Esophagus mucosa (tissue), 1 donor: ENCODE measurements around the gene DIAPH3. TPM values are rescaled to one million over a fixed set of nuclear protein-coding genes. Genes with fewer than 3 reads are reported as not detected.

Experiments
- ATAC-seq: fragments of 200-7000 bp; cut with Tn5 transposase; one replicate; pipeline ENCODE4 v1.9.1; 2020
- total RNA-seq: library from RNA; stranded (reverse); gene quantifications from one replicate; pipeline ENCODE4 v1.2.4, GENCODE V29; 2023
- donor health status: DM: yes; HTN: yes; CAD: no.

The DIAPH3 gene
- total RNA-seq, 1 donor from 2014 or later = 5.7 TPM

DNA sequence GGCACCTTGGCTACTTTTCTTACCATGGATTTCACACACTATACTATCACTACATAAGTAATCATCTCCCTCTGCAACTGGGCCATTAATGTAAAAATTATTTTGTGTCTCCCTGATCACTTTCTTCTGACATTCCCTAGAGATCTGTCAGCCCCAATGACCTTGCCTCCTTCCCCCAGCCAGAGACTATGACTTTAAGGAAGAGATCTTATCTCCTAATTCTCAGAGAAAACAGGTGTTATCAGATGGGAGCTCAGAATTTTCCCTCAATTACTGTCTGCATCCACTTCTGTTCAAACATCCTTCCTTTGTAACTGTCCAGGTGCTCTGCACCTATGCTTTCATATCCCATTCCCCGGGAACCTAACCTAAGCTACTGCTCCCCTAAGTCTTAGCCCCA is 397.5 kb downstream of the DIAPH3 start:
- ATAC-seq = no peak

DNA sequence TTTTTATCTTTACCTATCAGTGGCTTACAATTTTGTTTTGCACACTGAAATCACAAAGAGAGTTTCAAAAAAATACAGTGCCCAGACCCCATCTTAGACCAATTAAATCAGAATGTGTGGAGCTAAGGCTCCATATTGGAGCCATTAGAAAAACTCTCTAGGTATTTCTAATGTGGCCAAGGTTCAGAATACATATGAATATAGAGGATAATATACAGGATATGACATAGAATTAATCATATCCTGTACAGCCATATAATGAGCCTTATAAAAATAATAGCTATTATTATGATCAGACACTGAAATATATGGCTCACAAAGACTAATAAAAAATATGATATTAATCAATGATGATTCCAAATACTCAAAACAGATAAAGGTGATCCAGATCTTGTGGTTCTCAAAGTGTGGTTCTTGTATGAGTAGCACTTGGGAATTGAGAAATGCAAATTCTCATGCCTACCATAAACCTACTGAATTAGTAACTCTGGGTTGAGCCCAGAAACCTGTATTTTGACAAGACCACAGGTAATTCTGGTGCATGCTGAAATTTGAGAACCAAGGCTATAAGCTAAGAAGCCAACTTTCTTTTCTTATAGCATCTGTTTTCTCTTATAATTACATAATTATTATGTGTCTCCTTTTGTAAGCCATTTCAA is 408.0 kb downstream of the DIAPH3 start:
- ATAC-seq = no peak

DNA sequence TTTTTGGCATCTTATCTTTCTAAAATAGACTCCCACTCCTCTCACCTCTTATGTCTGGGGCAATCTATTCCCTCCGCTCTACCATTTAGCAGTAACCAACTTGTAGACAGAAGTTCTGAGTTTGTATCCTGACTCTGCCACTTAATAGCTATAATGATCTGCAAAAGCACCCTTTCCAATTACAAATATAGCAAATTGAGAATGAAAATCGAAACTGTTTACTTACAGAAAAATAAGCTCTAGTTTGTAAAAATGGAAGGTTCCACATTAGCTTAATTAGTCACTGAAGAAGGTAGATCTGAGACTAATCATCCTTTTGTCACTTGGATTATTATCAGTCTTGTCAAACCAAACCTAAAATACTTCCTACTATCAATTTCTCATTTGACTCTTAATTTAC is 409.3 kb downstream of the DIAPH3 start:
- ATAC-seq = no peak

DNA sequence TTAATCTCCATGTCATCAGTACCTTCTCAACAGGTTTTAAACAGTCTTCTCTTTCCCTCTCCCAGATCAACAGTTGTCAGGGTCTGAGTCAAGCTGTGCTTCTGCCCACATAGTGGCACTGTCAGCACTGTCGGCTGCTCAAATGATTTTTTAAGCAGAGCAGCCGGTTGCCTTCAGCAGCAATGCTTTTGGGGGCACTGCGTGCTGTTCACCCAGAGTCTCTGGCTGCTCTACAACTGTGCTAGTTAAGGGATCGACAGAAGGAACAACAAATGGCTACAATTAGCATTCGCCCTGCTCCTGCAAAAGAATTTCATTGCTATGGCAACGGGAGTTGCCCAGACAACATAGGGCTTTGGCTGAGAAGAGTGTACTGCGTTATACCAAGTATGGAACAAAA is 412.9 kb downstream of the DIAPH3 start:
- no peak for ATAC-seq

DNA sequence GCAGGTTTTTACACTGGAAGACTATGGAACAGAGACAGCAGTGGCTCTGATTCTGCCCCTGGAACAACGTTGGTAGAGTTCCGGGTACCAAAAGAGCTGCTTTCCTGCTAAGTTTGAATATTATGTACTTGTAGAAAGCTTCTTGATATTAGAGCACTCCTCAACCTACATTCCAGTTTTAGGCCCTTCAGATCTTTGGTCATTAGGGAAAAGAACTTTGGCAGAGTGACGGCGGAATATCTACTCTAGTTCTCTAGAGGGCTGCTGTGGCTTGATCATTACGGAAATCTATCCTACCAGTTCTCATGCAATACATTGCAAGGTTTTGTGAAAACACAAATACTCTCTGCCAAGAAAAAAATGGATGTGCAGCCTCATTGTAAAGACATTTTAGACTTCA is 415.7 kb downstream of the DIAPH3 start:
- ATAC-seq = no peak

DNA sequence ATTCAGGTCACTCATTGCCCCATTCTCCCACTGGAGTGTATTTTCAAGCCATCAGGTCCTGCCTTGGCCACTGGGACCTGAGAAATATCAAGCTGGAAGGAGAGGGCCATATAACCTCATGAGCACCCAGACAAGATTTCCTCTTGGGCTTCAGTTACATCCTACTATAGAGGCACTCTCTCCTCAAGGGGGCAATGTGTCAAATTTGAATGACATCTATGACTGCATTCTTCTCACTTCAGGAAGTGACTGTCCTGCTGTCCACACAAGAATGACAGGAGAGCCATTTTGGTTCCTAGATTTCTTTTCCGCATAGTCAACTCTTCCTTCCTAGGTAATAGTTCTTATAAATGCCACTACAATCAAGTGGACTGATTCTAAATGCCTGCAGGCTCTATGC is 416.2 kb downstream of the DIAPH3 start:
- ATAC-seq = no peak

DNA sequence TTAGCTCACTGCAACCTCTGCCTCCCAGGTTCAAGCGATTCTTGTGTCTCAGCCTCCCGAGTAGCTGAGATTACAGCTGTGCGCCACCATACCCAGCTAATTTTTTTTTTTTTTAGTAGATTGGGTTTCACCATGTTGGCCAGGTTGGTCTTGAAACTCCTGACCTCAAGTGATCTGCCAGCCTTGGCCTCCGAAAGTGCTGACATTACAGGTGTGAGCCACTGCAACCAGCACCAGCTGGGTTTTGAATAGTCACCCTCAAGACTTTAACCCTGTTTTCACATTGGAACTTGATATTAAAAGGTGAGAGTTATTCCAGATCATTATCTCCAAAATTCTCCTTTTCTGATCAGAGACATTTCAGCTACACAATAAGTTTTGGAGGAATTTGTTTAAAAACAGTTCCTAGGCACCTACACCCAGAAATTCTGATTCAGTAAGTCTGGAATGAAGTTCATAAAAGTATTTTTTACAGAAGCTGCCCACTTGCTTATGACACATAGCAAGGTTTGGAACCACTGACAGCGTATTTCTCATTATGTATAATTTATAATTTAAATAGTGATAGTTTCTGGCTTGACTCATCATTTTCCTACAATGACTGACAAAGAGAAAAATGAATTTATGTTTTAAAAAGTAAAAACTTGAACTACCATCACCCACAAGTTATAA is 417.3 kb downstream of the DIAPH3 start:
- ATAC-seq = no peak

DNA sequence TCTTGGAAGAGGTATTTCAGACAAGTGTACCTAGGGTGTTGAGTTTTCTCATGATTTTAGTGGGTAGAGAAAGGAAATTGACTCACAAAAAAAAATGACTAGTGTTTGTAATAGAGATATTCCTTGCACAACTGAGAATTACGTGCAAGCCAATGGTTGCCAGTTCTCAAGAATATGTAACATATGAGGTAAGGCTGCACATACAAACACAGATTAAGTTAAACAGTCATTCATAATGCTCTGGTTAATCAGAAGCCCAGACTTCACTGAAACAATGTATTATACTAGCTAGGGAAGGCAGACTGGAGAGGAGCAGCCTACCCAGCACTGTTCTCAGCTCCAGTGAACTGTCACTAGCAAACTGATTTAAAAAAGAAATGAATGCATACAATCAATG is 418.3 kb downstream of the DIAPH3 start:
- ATAC-seq = no peak

DNA sequence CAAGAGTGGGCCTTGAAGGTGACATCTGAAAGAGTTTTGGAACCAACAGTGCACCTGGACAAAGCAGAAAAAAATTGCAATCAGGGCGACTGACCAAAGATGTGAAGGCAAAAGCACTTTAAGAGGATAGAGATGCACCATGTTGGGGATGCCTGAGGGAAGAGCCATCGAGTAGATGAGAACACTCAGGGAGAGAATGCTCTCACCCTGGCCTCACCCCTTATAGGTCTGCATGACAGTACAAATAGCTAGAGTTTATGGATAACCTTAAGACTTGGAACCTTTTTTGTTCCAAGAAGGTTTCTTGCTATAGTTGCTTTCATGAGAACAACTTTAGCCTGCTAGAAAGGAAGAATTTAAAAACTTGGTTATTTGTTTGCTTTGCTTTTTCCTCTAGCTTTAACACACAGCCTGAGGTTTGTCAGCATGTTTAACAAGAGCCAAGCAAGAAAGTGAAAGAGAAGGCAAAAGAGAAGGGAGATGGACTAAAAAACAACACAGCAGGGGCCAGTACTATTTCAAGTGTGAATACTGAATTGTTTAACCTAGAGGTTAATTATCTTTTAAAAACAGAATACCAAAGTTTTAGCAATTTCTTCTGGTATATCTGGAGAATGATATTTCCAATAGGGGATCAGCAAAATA is 418.9 kb downstream of the DIAPH3 start:
- no peak for ATAC-seq

DNA sequence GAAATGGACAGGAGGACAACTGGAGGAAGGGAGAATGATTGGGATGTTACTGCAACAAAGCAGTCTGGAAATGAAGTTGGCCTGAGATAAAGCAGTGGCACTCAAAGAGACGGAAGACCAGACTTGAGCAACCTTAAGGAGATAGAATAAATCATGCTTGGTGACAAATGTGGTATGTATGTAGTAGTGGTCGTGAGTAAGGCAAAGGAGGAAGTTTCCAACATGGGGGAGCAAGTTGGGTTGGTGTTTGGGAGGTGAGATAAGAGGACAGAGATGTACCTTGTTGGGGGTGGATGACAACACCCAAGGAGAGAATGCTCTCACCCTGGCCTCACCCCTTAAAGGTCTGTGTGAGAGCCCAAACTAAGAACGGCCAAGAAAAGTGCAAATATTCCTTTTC is 420.5 kb downstream of the DIAPH3 start:
- ATAC-seq = no peak

DNA sequence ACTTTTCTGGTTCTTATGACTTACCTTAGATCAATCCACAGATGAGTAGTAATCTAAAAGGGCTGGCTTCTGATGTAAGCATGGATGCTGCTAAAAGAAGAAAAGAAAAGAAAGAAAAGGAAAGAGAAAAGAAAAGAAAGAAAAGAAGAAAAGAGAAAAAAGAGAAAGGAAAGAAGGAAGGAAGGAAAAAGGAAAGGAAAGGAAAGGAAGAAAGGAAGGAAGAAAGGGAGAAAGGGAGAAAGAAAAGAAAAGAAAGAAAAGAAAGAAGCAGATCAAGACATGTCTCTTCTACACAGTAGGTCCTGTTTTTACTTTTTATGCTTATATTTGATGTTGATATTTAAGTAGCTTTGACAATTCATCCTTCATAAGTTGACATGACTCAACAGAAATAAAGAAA is 421.3 kb downstream of the DIAPH3 start:
- no peak for ATAC-seq

DNA sequence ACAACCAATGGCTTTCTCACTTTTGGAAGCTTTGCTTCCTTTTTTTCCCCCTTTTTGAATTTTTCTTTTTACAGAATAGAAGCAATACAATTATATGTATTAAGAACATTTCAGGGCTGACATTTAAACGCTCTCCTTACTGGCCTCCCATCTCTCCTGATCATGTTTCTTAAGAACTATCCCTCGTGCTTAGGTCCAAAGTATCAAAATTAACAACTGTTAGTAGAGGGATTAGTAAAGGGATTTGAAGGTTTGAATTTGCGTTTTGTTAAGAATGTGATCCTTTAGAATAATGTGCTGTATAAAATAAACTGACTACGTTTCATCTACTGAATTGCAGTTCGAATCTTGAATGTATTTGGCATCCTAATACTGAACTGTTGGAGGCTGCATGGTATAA is 424.8 kb downstream of the DIAPH3 start:
- ATAC-seq = no peak

DNA sequence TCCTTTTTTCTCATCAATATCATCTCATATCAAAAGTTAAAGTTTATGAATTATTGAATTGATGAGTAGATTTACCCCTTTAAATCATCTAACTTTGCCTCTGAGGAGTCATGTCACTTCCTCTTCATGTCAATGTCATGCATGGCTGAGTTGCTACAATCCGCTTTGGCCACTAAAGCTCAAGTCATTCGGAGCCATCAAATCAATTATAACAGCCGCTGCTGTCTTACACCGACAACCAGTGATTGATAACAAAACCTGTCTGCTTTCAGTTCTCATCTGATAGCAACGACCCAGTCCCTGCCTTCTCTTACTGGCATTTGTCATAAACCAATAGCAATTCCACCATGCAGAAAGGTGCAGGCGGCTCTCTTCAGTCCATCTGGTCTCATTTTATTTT is 429.3 kb downstream of the DIAPH3 start:
- no peak for ATAC-seq

DNA sequence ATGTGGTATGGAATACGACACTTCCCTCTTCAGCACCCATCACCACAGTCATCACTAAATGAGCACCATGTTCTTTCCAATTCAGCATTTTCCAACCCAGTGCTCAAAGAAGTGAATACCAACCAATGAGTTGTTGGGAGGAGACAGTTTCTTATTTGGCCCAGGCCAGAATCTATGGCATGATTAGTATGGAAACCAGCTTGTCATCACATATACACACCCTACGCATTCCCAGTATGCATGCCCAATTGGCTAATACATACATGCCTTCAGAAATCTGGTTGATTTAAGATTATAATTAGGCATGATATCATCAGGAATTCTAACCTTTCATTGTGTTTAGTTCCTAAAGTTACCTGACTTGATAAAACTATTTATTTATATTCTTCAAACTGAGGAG is 430.0 kb downstream of the DIAPH3 start:
- ATAC-seq = no peak

DNA sequence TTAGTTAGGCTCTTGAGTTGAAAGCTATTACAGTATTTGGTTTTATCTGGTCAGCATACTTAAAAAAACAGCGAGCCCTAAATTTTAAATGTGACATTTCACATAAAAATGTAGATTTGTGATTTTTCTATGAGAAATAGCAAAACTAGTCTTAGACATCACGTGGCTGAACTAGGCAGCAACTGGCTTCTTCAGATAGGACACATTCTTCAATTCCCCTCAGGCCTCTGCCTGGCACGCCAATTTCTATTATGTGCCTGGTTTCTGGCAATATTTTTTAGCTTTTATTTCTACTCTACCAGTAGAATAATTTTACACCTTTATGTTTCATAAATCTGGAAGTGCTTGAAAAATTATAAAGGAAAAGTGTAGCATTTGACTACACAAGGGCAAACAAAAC is 433.7 kb downstream of the DIAPH3 start:
- ATAC-seq = no peak

DNA sequence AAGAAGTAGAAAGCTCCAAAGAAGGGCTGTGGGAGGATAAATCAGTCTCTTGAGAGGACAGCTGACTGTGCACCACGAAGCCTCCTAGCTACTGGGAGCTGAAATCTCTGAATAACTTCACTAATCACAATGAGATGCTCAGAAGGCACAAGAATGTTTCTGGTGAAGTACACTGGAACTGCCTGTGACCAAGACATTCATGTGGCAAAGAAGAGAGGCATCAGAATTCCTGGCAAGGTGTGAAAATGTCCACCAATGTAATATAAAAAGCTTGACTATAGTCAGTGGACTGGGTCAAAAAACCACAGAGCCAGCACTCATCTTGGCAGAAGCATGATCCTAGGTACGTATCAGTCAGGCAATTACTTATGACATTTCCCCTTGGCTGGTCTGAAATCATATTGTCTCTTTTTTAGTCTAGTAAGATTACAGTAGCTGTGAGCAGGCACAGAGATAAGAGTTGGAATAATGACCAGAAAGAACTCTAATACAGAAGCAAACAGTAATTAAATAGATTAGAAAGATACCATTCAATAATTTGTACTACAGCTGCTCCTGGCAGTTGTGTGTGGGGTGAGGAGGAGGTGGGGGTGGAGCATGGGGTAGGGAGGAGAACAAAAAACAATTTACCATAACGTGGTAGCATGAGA is 434.7 kb downstream of the DIAPH3 start:
- ATAC-seq = no peak

DNA sequence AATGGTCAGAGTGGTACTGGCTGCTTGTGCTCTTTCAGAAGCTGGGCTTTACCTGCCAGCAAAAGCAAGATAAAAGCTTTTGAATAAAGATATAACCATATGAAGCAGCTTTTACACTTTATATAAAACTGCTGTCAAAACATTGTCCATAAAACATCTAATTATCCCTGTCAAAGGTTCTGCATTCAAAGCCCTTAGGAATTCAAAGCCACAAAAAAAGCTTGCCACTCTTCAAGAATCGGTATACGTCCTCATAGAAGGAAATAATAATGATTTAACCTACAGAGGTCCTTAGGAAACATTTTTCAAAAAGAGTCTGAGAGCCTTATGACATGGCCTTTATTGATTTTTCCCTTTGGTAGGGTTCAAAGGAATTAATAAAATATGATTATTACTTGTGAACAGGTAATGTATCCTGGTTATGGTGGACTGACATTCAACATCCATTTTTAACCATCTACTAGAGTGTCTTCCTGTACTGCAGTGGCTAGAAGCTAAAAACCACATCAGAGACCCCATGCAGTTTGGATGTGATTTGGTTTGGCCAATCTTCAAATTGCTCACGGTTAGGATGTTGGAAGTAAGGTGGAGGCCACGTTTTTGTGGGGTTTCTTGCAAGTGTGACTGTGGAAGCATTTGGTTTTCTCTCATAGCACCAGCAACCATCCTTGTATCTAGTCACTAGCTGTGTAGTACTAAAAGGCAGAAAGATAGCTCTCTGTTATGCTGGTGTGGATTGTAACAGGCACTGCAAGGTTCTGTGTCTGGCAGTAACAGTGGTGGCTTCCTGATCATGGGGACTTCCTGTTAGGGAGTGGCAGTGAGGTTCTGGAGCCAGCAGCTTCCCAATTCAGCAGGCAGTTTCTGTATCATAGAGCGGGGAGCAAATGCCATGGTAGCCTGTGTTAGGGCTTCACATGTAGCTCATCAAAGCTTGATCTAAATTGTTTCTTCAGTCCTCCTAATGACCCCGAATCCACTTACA is 441.5 kb downstream of the DIAPH3 start:
- ATAC-seq = no peak

DNA sequence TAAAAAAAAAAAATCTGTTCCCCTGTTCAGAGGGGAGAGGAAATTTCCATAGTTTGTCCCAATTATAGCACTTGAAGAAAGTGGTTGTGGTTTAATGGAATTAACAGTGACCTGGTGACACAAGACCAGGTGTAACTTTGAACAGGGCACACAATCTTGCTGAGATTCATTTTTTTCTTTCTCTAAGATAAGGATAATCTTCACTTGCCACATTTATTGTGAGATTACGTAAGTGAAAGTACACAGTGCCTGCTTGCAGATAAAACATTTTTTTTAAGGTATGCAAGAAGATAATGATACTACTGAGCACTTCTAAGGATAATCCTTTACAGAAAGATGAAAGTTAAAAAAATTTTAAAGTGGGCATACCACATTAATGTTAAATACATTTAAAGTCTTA is 448.1 kb downstream of the DIAPH3 start:
- ATAC-seq = no peak

DNA sequence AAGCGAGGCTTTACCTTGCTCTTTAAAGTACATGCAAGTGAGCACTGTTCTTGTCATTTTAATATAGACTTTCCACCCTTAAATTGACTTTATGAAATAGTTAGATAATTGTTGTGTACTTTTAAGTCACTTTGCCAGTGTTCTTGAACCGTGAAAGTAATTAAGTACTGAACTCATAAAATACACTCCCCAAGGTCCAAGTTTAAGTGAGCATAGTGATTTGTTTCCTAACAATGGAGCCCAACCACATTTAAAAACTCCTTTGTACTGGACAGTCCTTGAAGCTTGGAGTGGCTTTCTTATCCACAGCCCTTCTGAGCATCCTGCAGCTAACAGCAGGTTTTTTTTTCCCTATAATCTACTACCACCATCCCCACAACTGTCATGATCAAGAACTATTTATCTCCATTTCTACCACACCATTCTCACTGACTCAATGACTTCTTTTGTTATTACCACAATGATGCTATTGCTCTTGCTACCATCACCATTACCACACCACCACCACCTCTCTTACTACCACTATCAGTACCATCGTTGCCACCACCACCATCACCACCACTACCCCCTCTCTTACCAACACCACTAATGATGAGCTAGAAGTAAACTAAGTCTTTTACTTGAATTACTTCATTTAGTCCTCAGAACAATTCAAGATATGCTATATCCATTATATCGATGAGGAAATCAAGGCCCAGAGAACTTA is 452.6 kb downstream of the DIAPH3 start:
- ATAC-seq = no peak

DNA sequence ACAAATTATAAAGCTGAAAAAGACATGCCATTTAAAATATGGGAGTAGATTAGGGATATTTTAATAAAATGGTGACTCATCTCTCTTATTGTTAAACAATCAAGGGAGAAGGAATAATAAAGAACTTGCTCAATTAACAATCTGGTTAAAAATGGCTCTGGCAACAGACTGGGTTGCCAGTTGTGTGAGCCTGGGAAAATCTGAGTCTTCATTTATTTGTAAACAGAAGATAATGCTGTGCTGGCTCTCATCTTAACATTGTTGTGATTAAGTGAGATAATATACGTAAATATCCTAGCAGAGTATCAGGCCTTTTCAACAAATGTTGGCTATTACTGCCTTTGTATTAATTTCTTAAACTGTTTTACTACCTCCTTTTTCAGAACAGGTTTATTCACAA is 453.3 kb downstream of the DIAPH3 start:
- no peak for ATAC-seq

DNA sequence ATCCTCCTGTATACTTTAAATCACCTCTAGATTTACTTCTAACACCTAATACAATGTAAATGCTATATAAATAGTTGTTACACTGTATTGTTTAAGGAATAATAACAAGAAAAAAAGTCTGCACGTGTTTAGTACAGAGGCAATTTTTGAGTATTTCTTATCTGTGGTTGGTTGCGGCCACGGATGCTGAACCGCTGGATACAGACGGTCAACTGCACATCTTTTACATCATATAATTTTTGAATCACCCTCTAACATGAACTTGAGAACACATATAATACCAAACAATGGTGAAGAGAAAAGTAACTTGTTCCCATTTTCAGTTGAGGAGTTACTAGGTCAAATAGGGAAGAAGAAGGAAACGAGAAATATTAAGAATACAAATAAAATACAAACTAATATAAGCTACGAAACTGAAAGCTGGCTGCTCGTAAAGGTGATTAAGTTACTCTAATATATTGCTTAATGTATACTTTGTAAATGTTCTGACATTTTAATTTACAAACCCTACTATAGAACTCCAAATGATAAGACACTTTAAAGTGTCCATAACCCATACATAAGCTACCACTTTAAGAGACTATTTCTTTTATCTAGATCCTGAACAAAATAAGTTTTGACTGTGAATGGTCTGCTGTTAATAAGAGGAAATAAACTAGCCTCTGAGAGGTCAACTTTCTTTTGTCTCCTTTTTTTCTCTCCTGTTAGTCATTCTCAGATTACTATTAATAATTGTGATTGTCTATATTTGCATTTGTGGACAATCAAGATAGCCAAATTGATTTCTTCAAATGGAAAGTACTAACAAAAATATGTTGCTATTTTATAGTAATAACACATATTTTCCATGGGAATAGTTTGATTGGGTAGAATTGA is 457.4 kb downstream of the DIAPH3 start:
- no peak for ATAC-seq
